ENCODE results near the gene NTF3. TPM values are rescaled to one million over a fixed set of nuclear protein-coding genes. Genes with fewer than 3 reads are reported as not detected.

The NTF3 gene
- total and polyA plus RNA-seq, 9 of the 15 experiments (the other 6 are each of a cell fraction or from before 2014, with no cell fraction given): not detected

GRCh38 chr12:5520037-5520436, 88.1 kb downstream of the NTF3 start (continued):
- TF ChIP-seq ETV6 (IDR thresholded peaks at IDR 0.05; ENCODE audit: borderline replicate concordance in 1 of 2, low read depth in 2 of 2, low read length in 1 of 2) (no peak), ETV6 (CRISPR knock-in tag; IDR thresholded peaks at IDR 0.05; ENCODE audit: borderline replicate concordance) (no peak), ZBTB43 (CRISPR knock-in tag; IDR thresholded peaks at IDR 0.05) (no peak), ATF6 (CRISPR knock-in tag; IDR thresholded peaks at IDR 0.05) (no peak), NR0B1 (IDR thresholded peaks at IDR 0.05; ENCODE audit: partially characterized antibody) (no peak), PREB (CRISPR knock-in tag; IDR thresholded peaks at IDR 0.05) (no peak), YY1 (IDR thresholded peaks at IDR 0.05; ENCODE audit: borderline replicate concordance in 1 of 3, control insufficient read depth in 1 of 3, extremely low read depth in 1 of 3, insufficient read depth in 3 of 3, insufficient read length in 1 of 3, insufficient replicate concordance in 2 of 3, low read depth in 1 of 3, low read length in 2 of 3) (no peak), NUFIP1 (IDR thresholded peaks at IDR 0.05; ENCODE audit: partially characterized antibody) (no peak), DNMT1 (IDR thresholded peaks at IDR 0.05) (no peak), ZNF212 (CRISPR knock-in tag; IDR thresholded peaks at IDR 0.05) (no peak), ILK (tag; IDR thresholded peaks at IDR 0.05; ENCODE audit: borderline replicate concordance, low read depth) (no peak)

Data from K562 (cell line).